GM18507 (cell line): ENCODE results near the gene DLGAP1.
"Not testable (repeated sequence)": the region's sequence is repeated elsewhere in the genome, so short reads cannot be mapped to it uniquely, and the experiment has no call there.

Experiments
- DNase-seq: peaks from one replicate; pipeline ENCODE4 v3.0.0; 2011; ENCODE audit warnings: low read depth; ENCODE audit not compliant: insufficient read length; ENCODE audit errors: extremely low spot score
- FAIRE-seq: peaks from 2 replicates; lab custom pipeline; 2011; peaks lifted over from hg19 to GRCh38; lab: Jason Lieb, UNC

Gene DLGAP1

DNA sequence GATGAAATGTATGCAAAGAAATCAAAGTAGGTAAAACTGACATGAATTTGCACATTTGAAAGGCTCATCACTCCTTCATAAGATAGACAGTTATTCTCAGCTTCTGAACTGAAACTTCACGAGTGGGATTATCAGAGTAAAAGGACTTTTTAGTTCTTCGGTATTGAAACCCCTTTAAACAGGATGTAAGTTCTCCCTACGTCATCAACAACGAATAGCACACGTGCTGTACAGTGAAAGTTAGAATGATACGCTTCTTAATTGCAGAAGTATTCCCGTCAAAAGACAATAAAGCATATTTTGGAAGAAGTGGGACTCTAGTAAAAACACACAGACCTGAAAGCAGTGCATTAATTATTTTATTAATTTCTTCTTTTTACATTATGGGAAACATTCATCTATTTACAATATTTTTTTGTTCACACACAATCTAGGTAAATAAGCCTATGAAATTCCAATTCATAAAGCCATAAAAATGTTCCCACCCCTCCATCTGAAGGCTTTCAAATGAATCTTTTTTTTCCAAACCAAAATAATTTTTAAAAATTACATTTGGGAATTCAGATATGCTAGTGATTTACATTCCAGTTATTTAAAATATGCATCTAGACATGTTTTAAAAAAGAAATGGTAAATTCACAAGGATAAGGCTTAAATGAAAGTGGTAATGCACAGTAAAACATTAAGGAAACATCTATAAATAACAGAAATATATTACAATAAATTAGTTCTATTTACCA is 959.2 kb downstream of the DLGAP1 start:
- no peak for FAIRE-seq
- DNase-seq: no peak

GRCh38 chr18:3494569-3494968 is 960.5 kb downstream of the DLGAP1 start:
- no peak for FAIRE-seq
- no peak for DNase-seq

DNA sequence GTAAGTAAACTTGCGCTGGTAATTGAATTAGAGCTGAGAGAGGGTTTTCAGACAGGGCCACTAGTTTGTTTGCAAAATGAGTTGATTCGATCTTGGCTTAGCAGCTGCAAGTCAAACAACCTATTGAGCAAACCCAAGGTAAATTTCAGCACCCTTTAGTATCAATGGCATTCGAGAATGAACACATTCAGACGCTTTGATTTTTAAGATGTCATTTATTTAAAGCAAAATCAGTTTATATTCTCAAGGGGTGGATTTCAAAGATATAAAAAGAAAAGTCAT is 960.9 kb downstream of the DLGAP1 start:
- FAIRE-seq (no peak), DNase-seq (no peak)

DNA sequence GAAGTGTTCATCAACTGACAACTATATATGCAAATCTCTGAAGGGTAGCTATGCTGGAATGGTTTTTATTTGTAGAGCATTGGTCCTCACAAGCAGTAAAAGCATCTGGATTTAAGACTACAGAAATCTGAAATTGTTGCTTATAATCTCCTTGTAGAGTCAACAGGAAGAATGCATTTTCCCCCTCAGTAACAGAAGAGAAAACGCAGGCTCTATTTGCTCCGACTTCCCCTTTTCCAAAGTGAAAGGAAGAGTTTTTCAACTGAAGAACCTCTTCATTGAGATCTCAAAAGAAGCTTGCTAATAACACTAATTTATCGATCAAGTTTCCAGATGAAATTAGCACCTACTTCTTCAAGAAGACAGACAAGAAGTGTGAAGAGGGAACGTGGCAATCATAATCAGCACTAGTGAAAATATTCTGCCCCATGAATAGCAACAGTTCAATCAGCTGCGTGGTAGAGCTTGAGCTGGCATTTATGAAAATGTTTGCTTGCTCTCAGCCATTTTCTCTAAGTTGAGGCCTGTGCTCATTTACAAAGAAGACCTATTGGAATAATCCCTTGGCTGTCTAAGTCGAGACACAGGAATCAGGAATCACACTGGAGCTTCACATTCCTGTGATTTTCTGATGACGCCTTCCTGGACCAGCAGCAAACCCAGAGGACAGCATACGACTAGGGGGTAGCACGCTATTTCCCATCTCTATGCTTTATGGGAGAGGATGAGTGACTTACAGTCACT is 961.4 kb downstream of the DLGAP1 start:
- no peak for DNase-seq
- FAIRE-seq: no peak

GRCh38 chr18:3492721-3493120 is 962.4 kb downstream of the DLGAP1 start:
- FAIRE-seq (no peak), DNase-seq (no peak)

- no peak for DNase-seq
- no peak for FAIRE-seq
These were observed 963.0 kb downstream of the DLGAP1 start for GRCh38 chr18:3491981-3492555.

DNA sequence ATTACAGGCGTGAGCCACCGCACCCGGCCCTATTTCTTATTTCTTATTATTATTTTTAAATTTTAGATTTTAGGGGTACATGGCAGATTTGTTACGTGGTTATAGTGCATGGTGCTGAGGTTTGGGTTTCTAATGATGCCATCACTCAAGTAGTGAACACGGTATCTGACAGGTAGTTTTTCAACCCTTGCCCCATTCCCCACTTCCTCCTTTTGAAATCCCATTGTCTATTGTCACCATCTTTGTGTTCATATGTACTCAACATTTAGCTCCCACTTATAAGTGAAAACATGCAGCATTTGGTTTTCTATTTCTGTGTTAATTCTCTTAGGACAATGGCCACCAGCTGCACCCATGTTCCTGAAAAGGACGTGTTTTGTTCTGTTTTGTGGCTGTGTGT is 965.6 kb downstream of the DLGAP1 start:
- FAIRE-seq (no peak), DNase-seq (no peak)

DNA sequence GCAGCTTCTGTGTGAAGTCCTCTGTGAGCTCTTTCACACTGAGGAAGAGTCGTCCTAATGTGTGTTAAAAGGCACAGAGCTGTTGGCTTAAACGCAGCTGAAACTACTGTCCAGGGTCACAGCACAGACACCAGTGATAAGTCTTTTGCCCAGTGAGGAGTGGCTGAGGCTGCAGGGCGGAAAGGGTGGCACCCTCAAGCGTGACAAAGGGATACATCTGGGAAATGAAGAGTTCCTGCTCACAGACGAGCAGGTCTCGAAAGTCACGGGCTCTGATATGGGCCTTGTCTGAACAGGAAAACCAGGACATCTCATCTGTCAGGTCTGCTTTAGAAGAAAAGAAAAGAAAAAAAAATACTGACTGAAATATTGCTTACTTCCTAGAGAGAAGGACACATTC is 968.6 kb downstream of the DLGAP1 start:
- DNase-seq (no peak), FAIRE-seq (no peak)

DNA sequence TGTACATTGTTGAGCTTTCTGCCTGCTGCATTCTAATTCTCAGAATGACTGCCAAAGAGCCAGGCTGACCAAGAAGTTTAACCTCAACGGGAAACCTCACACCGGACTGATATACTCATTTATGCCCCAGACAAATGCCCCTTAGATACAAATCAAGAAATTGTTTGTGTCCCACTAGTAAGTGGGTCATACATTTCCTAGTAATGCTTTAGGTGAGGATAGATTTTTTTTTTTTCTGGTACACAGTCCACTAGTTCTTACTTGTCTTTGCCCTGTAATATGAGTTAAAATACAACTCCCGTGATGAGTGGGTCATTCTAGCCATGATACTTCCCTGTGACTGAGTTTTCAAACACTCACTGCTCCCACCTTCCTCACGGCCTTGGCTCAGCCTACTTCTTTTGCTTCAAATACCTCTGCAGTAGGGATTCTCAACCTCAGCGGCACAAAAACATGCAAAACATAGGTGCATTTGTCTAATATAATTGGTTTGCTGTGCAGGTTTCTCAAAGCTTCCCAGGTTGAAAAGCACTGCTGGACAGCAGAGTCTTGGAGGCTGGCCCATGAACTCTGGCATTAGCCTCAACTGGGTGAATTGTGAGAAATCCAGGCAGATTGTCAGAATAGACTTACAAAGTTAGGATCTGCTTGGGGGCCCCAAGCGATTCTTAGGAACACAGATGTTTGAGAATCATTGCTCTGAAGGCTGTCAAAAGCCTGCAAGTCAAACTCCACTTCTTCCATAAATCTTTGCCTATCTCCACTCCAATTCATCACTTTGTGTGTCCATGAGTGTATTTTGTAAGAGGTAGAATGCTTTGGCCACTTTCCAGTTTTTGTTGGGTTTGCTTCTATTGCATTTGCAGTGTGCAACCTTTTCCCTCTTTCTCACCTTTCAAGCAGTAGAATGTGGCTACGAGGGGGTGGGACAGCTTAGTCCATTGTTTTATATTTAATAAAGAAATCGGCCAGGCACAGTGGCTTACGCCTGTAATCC is 969.7 kb downstream of the DLGAP1 start:
- DNase-seq: no peak
- FAIRE-seq: no peak

DNA sequence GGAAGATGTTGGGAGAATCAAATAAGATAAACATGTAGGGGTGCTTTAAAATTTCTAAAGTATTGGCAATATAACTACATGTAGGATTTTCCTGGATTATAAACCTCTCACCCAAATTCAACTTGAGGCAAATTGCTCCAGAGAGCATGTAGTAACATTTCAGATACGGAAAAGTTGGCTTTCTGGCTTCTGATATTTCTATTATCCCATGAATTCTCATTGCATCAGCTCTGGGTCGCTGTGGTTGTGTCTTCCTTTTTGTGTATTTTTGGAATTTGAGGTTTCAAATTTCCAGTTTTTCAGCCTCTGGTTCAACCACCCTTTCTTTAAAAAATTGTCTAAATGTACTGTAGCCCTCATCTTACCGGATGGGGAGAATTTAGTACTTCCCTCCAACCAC is 972.8 kb downstream of the DLGAP1 start:
- no peak for DNase-seq
- no peak for FAIRE-seq

DNA sequence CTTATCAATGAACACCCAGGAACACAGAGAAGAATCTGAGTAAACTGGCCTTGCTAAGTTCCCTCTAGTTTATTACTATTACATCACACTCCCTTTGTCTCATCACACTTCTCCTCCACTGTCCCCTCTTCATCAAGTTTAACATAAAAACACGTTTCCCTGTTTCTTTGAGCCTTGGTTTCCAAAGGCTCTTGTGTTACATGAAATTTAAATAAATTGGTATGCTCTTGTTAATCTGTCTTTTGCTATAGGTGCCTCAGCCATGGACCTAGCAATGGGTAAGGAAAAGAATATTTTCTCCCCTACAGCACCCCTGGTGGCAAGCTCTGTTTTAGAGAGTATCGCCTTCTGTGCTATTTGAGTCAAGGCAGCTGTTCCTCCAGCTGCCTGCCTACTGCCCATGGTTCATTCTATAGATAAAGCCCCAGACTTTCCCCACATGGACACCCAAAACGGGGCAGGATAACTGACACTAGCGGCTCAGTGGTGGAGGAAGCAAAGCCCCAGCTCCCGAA is 973.4 kb downstream of the DLGAP1 start:
- DNase-seq (no peak), FAIRE-seq (no peak)

- FAIRE-seq: no peak
- no peak for DNase-seq
These were observed 974.1 kb downstream of the DLGAP1 start for GRCh38 chr18:3480827-3481573.

GRCh38 chr18:3479978-3480509 is 975.1 kb downstream of the DLGAP1 start:
- DNase-seq (no peak), FAIRE-seq (no peak)

GRCh38 chr18:3478262-3478978 is 976.7 kb downstream of the DLGAP1 start:
- FAIRE-seq (no peak), DNase-seq (no peak)

- DNase-seq: no peak
- peak; percentile 75 for FAIRE-seq
These were observed 982.2 kb downstream of the DLGAP1 start for GRCh38 chr18:3472681-3473544.

- FAIRE-seq, DNase-seq: not testable (repeated sequence)
These were observed 983.0 kb downstream of the DLGAP1 start for GRCh38 chr18:3472121-3472520.

DNA sequence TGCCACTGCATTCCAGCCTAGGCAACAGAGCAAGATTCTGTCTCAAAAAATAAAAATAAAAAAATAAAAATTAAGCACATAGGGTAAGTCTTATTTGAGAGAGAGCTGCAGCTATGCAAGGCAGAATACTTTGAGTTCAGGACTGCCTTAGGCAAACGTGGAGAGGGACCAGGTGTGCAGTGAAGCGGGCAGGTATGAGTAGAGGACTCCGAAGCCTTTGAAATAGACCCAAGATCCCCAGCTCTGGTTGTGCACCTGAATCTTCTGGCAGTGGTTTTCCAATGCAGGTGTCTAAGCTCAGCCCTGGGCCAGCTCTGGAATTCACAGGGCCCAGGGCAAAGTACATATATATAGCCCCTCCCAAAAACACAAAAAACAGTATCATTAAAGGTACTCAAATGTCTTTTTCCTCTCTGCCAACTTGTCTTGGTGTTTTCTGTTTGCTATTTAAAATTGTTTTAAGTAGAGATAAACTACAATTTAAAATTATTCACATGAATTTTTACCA is 983.9 kb downstream of the DLGAP1 start:
- DNase-seq (no peak), FAIRE-seq (no peak)
